Glutamatergic neuron (in vitro differentiated cells): ENCODE measurements around the gene NDUFAF3. TPM values are rescaled to one million over a fixed set of nuclear protein-coding genes. Genes with fewer than 3 reads are reported as not detected.

Experiments used
- DNase-seq: peaks from one replicate; pipeline ENCODE4 v3.0.0; 2022
- H3K27ac Mint-ChIP-seq: one replicate; pipeline ENCODE4 v1.8.0; 2020; ENCODE audit warnings: mild to moderate bottlenecking, mixed read lengths, inconsistent platforms; ENCODE audit not compliant: unreplicated experiment
- H3K27me3 Mint-ChIP-seq: one replicate; pipeline ENCODE4 v1.8.0; 2020; ENCODE audit warnings: mild to moderate bottlenecking, moderate library complexity, mixed read lengths, inconsistent platforms; ENCODE audit not compliant: unreplicated experiment
- H3K36me3 Mint-ChIP-seq: one replicate; pipeline ENCODE4 v1.8.0; 2020; ENCODE audit warnings: mild to moderate bottlenecking, mixed read lengths, inconsistent platforms; ENCODE audit not compliant: unreplicated experiment
- H3K4me1 Mint-ChIP-seq: one replicate; pipeline ENCODE4 v1.8.0; 2020; ENCODE audit warnings: mild to moderate bottlenecking, low read depth, mixed read lengths, inconsistent platforms; ENCODE audit not compliant: unreplicated experiment
- H3K4me3 Mint-ChIP-seq: one replicate; pipeline ENCODE4 v1.8.0; 2020; ENCODE audit warnings: mild to moderate bottlenecking, mixed read lengths, inconsistent platforms; ENCODE audit not compliant: unreplicated experiment
- H3K9me3 Mint-ChIP-seq: one replicate; pipeline ENCODE4 v1.8.0; 2020; ENCODE audit warnings: mild to moderate bottlenecking, moderate library complexity, mixed read lengths, inconsistent platforms; ENCODE audit not compliant: unreplicated experiment
- CTCF ChIP-seq: fragments of 200-600 bp; sonication (generic); IDR thresholded peaks from one replicate; pipeline ENCODE4 v1.5.0; 2021; ENCODE audit not compliant: partially characterized antibody, unreplicated experiment
- long read RNA-seq: library from polyadenylated mRNA; unstranded; transcript quantifications from one replicate; pipeline ENCODE4 v2.0.0, GENCODE V29; 2020; ENCODE audit not compliant: unreplicated experiment
- total RNA-seq: library from RNA; stranded (reverse); fragmentation: NEBNext Ultra II Directional; extraction: Animal tissue kit (Norgen Biotek cat#: 25700); gene quantifications from one replicate; pipeline ENCODE4 v1.2.1, GENCODE V29; 2021; ENCODE audit not compliant: unreplicated experiment

The NDUFAF3 gene, protein sequence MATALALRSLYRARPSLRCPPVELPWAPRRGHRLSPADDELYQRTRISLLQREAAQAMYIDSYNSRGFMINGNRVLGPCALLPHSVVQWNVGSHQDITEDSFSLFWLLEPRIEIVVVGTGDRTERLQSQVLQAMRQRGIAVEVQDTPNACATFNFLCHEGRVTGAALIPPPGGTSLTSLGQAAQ
- total RNA-seq, result 50.6 TPM
- long read RNA-seq, transcript NDUFAF3-202 (5 exons, 2,012 nt), result major isoform, 37 of 49 reads
- long read RNA-seq, partial matches to known transcripts, result 1 of 49 reads
- long read RNA-seq, other reads (novel, unspliced or antisense), result 10 of 49 reads

DNA sequence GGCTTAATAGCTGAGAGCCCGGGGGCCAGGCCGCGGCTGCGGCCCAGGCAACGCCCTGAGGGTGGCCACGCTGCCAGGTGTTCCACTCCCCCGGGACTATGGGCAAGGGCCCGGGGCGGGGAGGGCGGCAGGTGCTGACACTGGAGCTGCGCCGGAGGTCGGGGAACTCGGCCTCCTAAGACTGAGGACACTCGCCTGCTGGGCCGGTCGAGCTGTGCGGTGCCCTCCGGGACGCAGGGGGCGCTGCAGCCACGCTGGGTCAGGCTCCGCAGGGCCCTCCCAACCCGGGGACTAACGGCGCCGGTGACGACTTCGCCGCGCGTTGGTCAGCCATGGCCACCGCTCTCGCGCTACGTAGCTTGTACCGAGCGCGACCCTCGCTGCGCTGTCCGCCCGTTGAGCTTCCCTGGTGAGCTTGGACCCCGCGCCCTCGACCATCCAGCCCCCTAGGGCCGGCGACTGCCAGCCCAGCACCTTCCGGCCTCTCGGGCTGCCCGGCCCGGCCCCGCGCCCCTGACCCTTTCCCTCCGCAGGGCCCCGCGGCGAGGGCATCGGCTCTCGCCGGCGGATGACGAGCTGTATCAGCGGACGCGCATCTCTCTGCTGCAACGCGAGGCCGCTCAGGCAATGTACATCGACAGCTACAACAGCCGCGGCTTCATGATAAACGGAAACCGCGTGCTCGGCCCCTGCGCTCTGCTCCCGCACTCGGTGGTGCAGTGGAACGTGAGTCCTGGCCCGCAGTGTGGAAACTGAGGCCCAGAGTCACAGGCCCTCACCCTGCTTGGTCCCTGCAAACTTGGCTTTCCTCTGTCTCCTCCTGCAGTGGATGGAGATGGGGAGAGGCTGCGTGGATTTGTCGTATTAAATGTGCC, at the start of gene NDUFAF3:
TSS of gene NDUFAF3 (plus strand) at position 309 of the 875 bp plus-strand sequence. CDS start at position 333, 24 bp downstream.
- Mint-ChIP-seq H3K27ac (peak within 1 kb of the TSS; percentile 90), H3K4me1 (peaks cover 11% of the 10 kb centered on the region), H3K4me3 (peak within 1 kb of the TSS; percentile 95), H3K9me3 (peaks cover 15% of the 10 kb centered on the region), H3K36me3 (no peaks in the 10 kb centered on the region), H3K27me3 (peaks cover 13% of the 10 kb centered on the region)
- DNase-seq, result peak; percentile 98
- TF ChIP-seq CTCF, result peak; percentile 96

DNA sequence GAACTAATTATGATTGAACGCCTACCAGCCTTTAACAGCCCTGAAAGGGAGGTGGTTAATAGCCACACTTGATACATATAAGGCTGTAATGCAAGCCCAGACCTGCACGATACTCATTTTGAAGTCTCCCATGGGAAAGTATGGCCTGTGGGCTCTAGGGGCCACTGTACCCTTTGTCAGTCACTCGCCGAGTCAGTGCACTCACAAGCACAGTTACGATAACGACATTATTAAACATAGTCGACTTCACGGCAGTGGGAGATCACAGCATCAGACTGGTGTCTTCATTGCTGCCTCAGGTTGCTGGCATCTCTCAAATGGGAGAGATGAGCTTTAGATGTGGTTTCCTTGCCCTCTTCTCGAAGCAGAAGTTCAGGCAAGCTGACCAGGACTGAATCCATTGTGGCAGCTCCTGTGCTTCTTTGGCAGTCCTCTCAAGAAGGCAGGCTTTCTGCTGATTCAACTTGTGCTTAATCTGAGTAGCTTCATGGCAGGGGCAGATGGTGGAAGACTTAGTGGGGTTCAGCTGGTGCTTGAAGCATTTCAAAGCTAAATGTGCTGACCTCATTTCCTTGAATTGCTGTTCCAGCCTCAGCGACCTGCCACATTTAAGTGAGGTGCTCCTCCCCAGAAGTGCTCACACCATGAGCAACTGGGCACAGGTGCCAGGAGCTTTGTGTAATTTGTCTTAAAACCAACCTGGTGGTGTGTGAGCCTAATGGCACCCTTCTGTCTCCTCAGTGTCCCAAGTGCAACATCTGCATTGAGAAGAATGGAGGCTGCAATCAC, 47.7 kb upstream of the NDUFAF3 start:
- TF ChIP-seq CTCF, result no peak
- no peak overlapping the region for H3K27ac Mint-ChIP-seq
- H3K4me3 Mint-ChIP-seq, result no peak overlapping the region
- H3K9me3 Mint-ChIP-seq, result peaks cover 2% of the 10 kb centered on the region
- no peak for DNase-seq
- no peaks in the 10 kb centered on the region for H3K4me1 Mint-ChIP-seq
- peaks cover 1% of the 10 kb centered on the region for H3K27me3 Mint-ChIP-seq
- no peaks in the 10 kb centered on the region for H3K36me3 Mint-ChIP-seq

- Mint-ChIP-seq H3K4me3 (no peak overlapping the region), H3K4me1 (no peaks in the 10 kb centered on the region), H3K36me3 (no peaks in the 10 kb centered on the region), H3K27ac (no peak overlapping the region), H3K27me3 (no peaks in the 10 kb centered on the region), H3K9me3 (no peaks in the 10 kb centered on the region)
- no peak for DNase-seq
- no peak for TF ChIP-seq CTCF
Observed at GRCh38 chr3:48979451-48979850, 42.5 kb upstream of the NDUFAF3 start.

- DNase-seq, result no peak
- no peaks in the 10 kb centered on the region for H3K36me3 Mint-ChIP-seq
- no peak for TF ChIP-seq CTCF
- no peak overlapping the region for H3K4me3 Mint-ChIP-seq
- no peaks in the 10 kb centered on the region for H3K4me1 Mint-ChIP-seq
- H3K27me3 Mint-ChIP-seq, result no peaks in the 10 kb centered on the region
- no peaks in the 10 kb centered on the region for H3K9me3 Mint-ChIP-seq
- H3K27ac Mint-ChIP-seq, result no peak overlapping the region
Observed at GRCh38 chr3:48980295-48980694, 41.6 kb upstream of the NDUFAF3 start.
